ENCODE measurements around the gene KRTAP5-2. TPM values are rescaled to one million over a fixed set of nuclear protein-coding genes. Genes with fewer than 3 reads are reported as not detected.
A peak's percentile ranks its signal among the peaks of the same experiment; 100 is the strongest.
"Not testable (repeated sequence)": the region's sequence is repeated elsewhere in the genome, so short reads cannot be mapped to it uniquely, and the experiment has no call there.

The KRTAP5-2 gene
- total RNA-seq, 2 experiments from 2014 or later: not detected

GRCh38 chr11:1622086-1622485 lies 24.0 kb upstream of the KRTAP5-2 start, which contains the start of gene KRTAP5-4:
TSS of gene KRTAP5-4 (minus strand) at chr11:1622138. CDS start at chr11:1622093, 45 bp downstream.
- Mint-ChIP-seq H3K4me1 (ENCODE audit: low read depth) (peaks cover 6% of the 10 kb centered on the region), H3K27ac (no peak within 1 kb of the TSS), H3K4me3 (no peak within 1 kb of the TSS), H3K36me3 (no peaks in the 10 kb centered on the region), H3K27me3 (peaks cover 4% of the 10 kb centered on the region), H3K9me3 (no peaks in the 10 kb centered on the region)
- CTCF ChIA-PET: no interaction called here
- no peak for DNase-seq
- POLR2A ChIA-PET: no interaction called here
- intact Hi-C loops (cut with micrococcal nuclease): no loop called here

GRCh38 chr11:1619449-1619848 lies 21.4 kb upstream of the KRTAP5-2 start:
- Mint-ChIP-seq H3K4me1 (ENCODE audit: low read depth) (peaks cover 6% of the 10 kb centered on the region), H3K4me3 (no peak overlapping the region), H3K27ac (peak overlapping the region; percentile 2), H3K27me3 (peaks cover 15% of the 10 kb centered on the region), H3K36me3 (no peaks in the 10 kb centered on the region), H3K9me3 (no peaks in the 10 kb centered on the region)
- ChIA-PET CTCF (interaction anchor here (1.5 kb wide), 1 partner anchor 8 kb away, joined by 3 read pairs; no protein-coding TSS in a partner anchor), POLR2A (no interaction called here)
- intact Hi-C loops (cut with micrococcal nuclease): no loop called here
- peak; percentile 64 for DNase-seq

- DNase-seq: no peak
- Mint-ChIP-seq H3K4me1 (ENCODE audit: low read depth) (peaks cover 6% of the 10 kb centered on the region), H3K27ac (no peak overlapping the region), H3K27me3 (peaks cover 15% of the 10 kb centered on the region), H3K4me3 (no peak overlapping the region), H3K36me3 (no peaks in the 10 kb centered on the region), H3K9me3 (no peaks in the 10 kb centered on the region)
- CTCF ChIA-PET: interaction anchor here (1.1 to 2.0 kb wide), 4 partner anchors 11 to 34 kb away, joined by 4 to 6 read pairs (median 5); partner anchors contain the start of gene KRTAP5-5
- POLR2A ChIA-PET: no interaction called here
- intact Hi-C loops (cut with micrococcal nuclease): no loop called here
Observed at GRCh38 chr11:1618231-1618630, 20.1 kb upstream of the KRTAP5-2 start.

GRCh38 chr11:1608363-1608762 lies 10.3 kb upstream of the KRTAP5-2 start, which contains the start of gene KRTAP5-3:
TSS of gene KRTAP5-3 (minus strand) at chr11:1608463. CDS start at chr11:1608385, 78 bp downstream.
- ChIA-PET POLR2A (no interaction called here), CTCF (interaction anchor here (0.9 to 1.2 kb wide), 3 partner anchors 13 to 34 kb away, joined by 3 to 5 read pairs (median 3); no protein-coding TSS in a partner anchor)
- Mint-ChIP-seq H3K4me1 (ENCODE audit: low read depth) (peaks cover 8% of the 10 kb centered on the region), H3K4me3 (no peak within 1 kb of the TSS), H3K36me3 (no peaks in the 10 kb centered on the region), H3K27me3 (peaks cover 10% of the 10 kb centered on the region), H3K27ac (no peak within 1 kb of the TSS), H3K9me3 (no peaks in the 10 kb centered on the region)
- intact Hi-C loops (cut with micrococcal nuclease): no loop called here
- DNase-seq: no peak

- peaks cover 15% of the 10 kb centered on the region for H3K27me3 Mint-ChIP-seq
- DNase-seq; H3K36me3 Mint-ChIP-seq; H3K27ac Mint-ChIP-seq; intact Hi-C loops (cut with micrococcal nuclease); POLR2A ChIA-PET; H3K4me1 Mint-ChIP-seq (ENCODE audit: low read depth); H3K9me3 Mint-ChIP-seq; H3K4me3 Mint-ChIP-seq: not testable (repeated sequence)
- CTCF ChIA-PET: interaction anchor here (0.9 to 1.2 kb wide), 2 partner anchors 13 to 33 kb away, joined by 3 to 5 read pairs; no protein-coding TSS in a partner anchor
Observed at GRCh38 chr11:1607901-1608300, 9.8 kb upstream of the KRTAP5-2 start.

GRCh38 chr11:1607156-1607845 lies 9.2 kb upstream of the KRTAP5-2 start:
- intact Hi-C loops (cut with micrococcal nuclease); H3K9me3 Mint-ChIP-seq; H3K27ac Mint-ChIP-seq; POLR2A ChIA-PET; H3K36me3 Mint-ChIP-seq; DNase-seq; H3K4me1 Mint-ChIP-seq (ENCODE audit: low read depth); H3K4me3 Mint-ChIP-seq: not testable (repeated sequence)
- CTCF ChIA-PET: interaction anchor here (0.9 to 1.2 kb wide), 2 partner anchors 12 to 32 kb away, joined by 3 read pairs; no protein-coding TSS in a partner anchor
- peaks cover 16% of the 10 kb centered on the region for H3K27me3 Mint-ChIP-seq

GRCh38 chr11:1605923-1606322 lies 7.8 kb upstream of the KRTAP5-2 start:
- H3K36me3 Mint-ChIP-seq; H3K27ac Mint-ChIP-seq; POLR2A ChIA-PET; H3K4me1 Mint-ChIP-seq (ENCODE audit: low read depth); intact Hi-C loops (cut with micrococcal nuclease); H3K9me3 Mint-ChIP-seq; H3K4me3 Mint-ChIP-seq: not testable (repeated sequence)
- CTCF ChIA-PET: interaction anchor here (0.7 to 1.5 kb wide), 5 partner anchors 10 to 59 kb away, joined by 3 to 6 read pairs (median 3); no protein-coding TSS in a partner anchor
- H3K27me3 Mint-ChIP-seq: peaks cover 16% of the 10 kb centered on the region
- peak; percentile 55 for DNase-seq

GRCh38 chr11:1604711-1605110 lies 6.6 kb upstream of the KRTAP5-2 start:
- Mint-ChIP-seq H3K4me1 (ENCODE audit: low read depth) (peaks cover 8% of the 10 kb centered on the region), H3K9me3 (no peaks in the 10 kb centered on the region), H3K4me3 (no peak overlapping the region), H3K36me3 (no peaks in the 10 kb centered on the region), H3K27ac (no peak overlapping the region), H3K27me3 (peaks cover 24% of the 10 kb centered on the region)
- POLR2A ChIA-PET: no interaction called here
- DNase-seq: no peak
- CTCF ChIA-PET: interaction anchor here (1.4 to 1.5 kb wide), 2 partner anchors 9 to 58 kb away, joined by 4 to 6 read pairs; no protein-coding TSS in a partner anchor
- intact Hi-C loops (cut with micrococcal nuclease): no loop called here

- H3K4me1 Mint-ChIP-seq (ENCODE audit: low read depth): peaks cover 8% of the 10 kb centered on the region
- H3K4me3 Mint-ChIP-seq: no peak overlapping the region
- H3K9me3 Mint-ChIP-seq: no peaks in the 10 kb centered on the region
- peaks cover 24% of the 10 kb centered on the region for H3K27me3 Mint-ChIP-seq
- intact Hi-C loops (cut with micrococcal nuclease): no loop called here
- no peak overlapping the region for H3K27ac Mint-ChIP-seq
- ChIA-PET POLR2A (no interaction called here), CTCF (no interaction called here)
- H3K36me3 Mint-ChIP-seq: no peaks in the 10 kb centered on the region
- DNase-seq: no peak
Observed at GRCh38 chr11:1604181-1604580, 6.1 kb upstream of the KRTAP5-2 start.

GRCh38 chr11:1603629-1604028 lies 5.5 kb upstream of the KRTAP5-2 start:
- intact Hi-C loops (cut with micrococcal nuclease): no loop called here
- Mint-ChIP-seq H3K4me3 (no peak overlapping the region), H3K4me1 (ENCODE audit: low read depth) (peaks cover 12% of the 10 kb centered on the region), H3K27ac (no peak overlapping the region), H3K36me3 (no peaks in the 10 kb centered on the region), H3K27me3 (peaks cover 23% of the 10 kb centered on the region), H3K9me3 (no peaks in the 10 kb centered on the region)
- ChIA-PET CTCF (no interaction called here), POLR2A (no interaction called here)
- DNase-seq: no peak

- DNase-seq; POLR2A ChIA-PET; H3K4me3 Mint-ChIP-seq; H3K36me3 Mint-ChIP-seq; H3K9me3 Mint-ChIP-seq; H3K27ac Mint-ChIP-seq; intact Hi-C loops (cut with micrococcal nuclease): not testable (repeated sequence)
- Mint-ChIP-seq H3K4me1 (ENCODE audit: low read depth) (peaks cover 14% of the 10 kb centered on the region), H3K27me3 (peaks cover 17% of the 10 kb centered on the region)
- CTCF ChIA-PET: interaction anchor here (0.6 kb wide), 1 partner anchor 31 kb away, joined by 3 read pairs; no protein-coding TSS in a partner anchor
Observed at GRCh38 chr11:1601663-1602062, 3.6 kb upstream of the KRTAP5-2 start.

GRCh38 chr11:1600626-1601025 lies 2.5 kb upstream of the KRTAP5-2 start:
- H3K27ac Mint-ChIP-seq: no peak overlapping the region

More at GRCh38 chr11:1600626-1601025, 2.5 kb upstream of the KRTAP5-2 start:
- Mint-ChIP-seq H3K27me3 (peaks cover 23% of the 10 kb centered on the region), H3K4me3 (no peak overlapping the region), H3K36me3 (no peaks in the 10 kb centered on the region), H3K4me1 (ENCODE audit: low read depth) (peaks cover 11% of the 10 kb centered on the region), H3K9me3 (no peaks in the 10 kb centered on the region)
- no peak for DNase-seq
- ChIA-PET CTCF (no interaction called here), POLR2A (no interaction called here)
- intact Hi-C loops (cut with micrococcal nuclease): no loop called here
